ENCODE results near the gene UTP14A.

GRCh38 chrX:129925305-129926092 lies 19.5 kb downstream of the UTP14A start:
- TF ChIP-seq CTCF (conservative IDR thresholded peaks at IDR 0.05) = peak; percentile 83
- no peak for TF ChIP-seq EZH2 (IDR thresholded peaks at IDR 0.05; ENCODE audit: low read depth)

All from PC-9 (cell line).